Upper lobe of left lung (tissue), 6 donors: ENCODE data around the gene EPB41L3. TPM values are rescaled to one million over a fixed set of nuclear protein-coding genes. Genes with fewer than 3 reads are reported as not detected.
"Not testable (repeated sequence)": the region's sequence is repeated elsewhere in the genome, so short reads cannot be mapped to it uniquely, and the experiment has no call there.

Experiments
- ATAC-seq, 2 donors: fragments of 200-7000 bp; cut with Tn5 transposase; one replicate each; pipeline ENCODE4 v1.9.1; 2022; ENCODE audit warnings: mild to moderate bottlenecking in 2 of 2, moderate library complexity in 2 of 2; ENCODE audit not compliant: low FRiP score in 2 of 2
- DNase-seq, 2 donors: peaks; one replicate each; pipeline ENCODE4 v3.0.0-alpha.2; 2019 to 2020
- H3K27ac ChIP-seq, 4 donors: fragments of 200-600 bp; sonication (generic); one replicate each; pipeline ENCODE4 v1.5.1; 2016 to 2019
- H3K27me3 ChIP-seq, 4 donors: fragments of 200-600 bp; sonication (generic); one replicate each; pipeline ENCODE4 v1.5.1; 2017 to 2019
- H3K36me3 ChIP-seq, 4 donors: fragments of 200-600 bp; sonication (generic); one replicate each; pipeline ENCODE4 v1.5.1; 2016 to 2019
- H3K4me1 ChIP-seq, 4 donors: fragments of 200-600 bp; sonication (generic); one replicate each; pipeline ENCODE4 v1.5.1; 2018 to 2019
- H3K4me3 ChIP-seq, 4 donors: fragments of 200-600 bp; sonication (generic); one replicate each; pipeline ENCODE4 v1.5.1; 2017 to 2019; ENCODE audit warnings: mild to moderate bottlenecking in 2 of 4, moderate library complexity in 1 of 4
- H3K9me3 ChIP-seq, 4 donors: fragments of 200-600 bp; sonication (generic); one replicate each; pipeline ENCODE4 v1.5.1; 2018 to 2019
- EP300 ChIP-seq, 4 donors: sonication (generic); formaldehyde crosslinking; IDR thresholded peaks; one replicate each; pipeline ENCODE4 v1.5.1; 2017; ENCODE audit warnings: antibody characterized with exemption in 4 of 4, control low read depth in 2 of 4
- POLR2A ChIP-seq, 4 donors: fragments of 450-650 bp; IDR thresholded peaks; one replicate each; pipeline ENCODE4 v1.5.1; 2016 to 2017; ENCODE audit warnings: antibody characterized with exemption in 4 of 4, mild to moderate bottlenecking in 2 of 4
- POLR2AphosphoS5 ChIP-seq, 2 donors: sonication (generic); formaldehyde crosslinking; IDR thresholded peaks; one replicate each; pipeline ENCODE4 v1.5.1; 2017; ENCODE audit warnings: antibody characterized with exemption in 2 of 2
- WGBS, 2 donors: methylation state at CpG; one replicate each; pipeline ENCODE4 v1.1.5; 2017 to 2018; 5-methylcytosine and 5-hydroxymethylcytosine counted together
- total RNA-seq, 6 donors: library from RNA; depleted of rRNA in 4 of 6; stranded (reverse); fragments of >200 nt in 4 of 6; gene quantifications; one replicate each; pipeline versions ENCODE4 v1.1.0 to v1.2.1, GENCODE V29; 2016 to 2021
- TF ChIP-seq, protein P1 (sequence below), 6 experiments: fragments of 450-650 bp in 4 of 6; fragments of 200-600 bp in 2 of 6; sonication (generic) in 2 of 6; IDR thresholded peaks; one replicate each; pipeline ENCODE4 v1.5.1; 2016 to 2019; ENCODE audit warnings: antibody characterized with exemption in 6 of 6
- donor health status: DM: no; HTN: no; CAD: no; lungs with moderate emphysema.
- donor health status: DM: no; HTN: yes; CAD: no; lungs with severe emphysema.

The EPB41L3 gene
- total RNA-seq, 6 donors from 2014 or later = 56.4 to 268 (median 85.7) TPM

DNA sequence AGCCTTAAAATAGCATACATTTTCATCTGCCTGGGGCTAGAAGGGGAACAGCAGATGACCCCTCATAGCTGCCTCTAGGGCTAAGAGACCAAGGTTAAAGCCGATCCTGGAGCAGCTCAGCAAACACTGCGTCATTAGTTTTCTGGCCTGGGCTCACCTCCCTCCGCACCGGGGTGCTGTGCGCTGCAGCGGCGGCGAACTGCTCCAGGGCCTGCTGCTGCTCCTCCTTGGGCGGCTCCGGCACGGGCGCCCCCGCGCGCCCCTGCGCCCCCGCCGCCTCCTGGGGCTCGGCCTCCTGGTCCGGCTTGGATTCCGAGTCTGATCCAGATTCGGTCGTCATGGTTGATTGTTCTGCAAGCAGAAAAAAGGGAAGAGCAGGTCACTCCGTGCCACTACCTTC, 55.0 kb downstream of the EPB41L3 start:
- 59 to 66% methylated on average over 24 of the region's 24 CpGs for WGBS, 2 donors

DNA sequence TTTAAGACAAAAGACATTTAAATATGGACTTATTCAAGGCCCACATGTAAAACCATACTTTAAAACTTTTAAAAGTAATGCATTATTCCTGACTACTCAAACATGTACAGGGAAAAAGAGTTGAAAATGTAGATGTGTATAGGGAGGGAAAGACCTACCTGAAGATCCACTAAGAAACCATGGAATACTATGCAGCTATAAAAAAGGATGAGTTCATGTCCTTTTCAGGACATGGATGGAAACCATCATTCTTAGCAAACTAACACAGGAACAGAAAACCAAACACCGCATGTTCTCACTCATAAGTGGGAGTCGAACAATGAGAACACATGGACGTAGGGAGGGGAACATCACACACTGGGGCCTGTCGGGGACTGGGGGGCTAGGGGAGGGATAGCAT, 55.8 kb downstream of the EPB41L3 start:
- not testable (repeated sequence) for H3K27me3 ChIP-seq, H3K36me3 ChIP-seq, H3K9me3 ChIP-seq, ATAC-seq, H3K4me3 ChIP-seq, H3K4me1 ChIP-seq, H3K27ac ChIP-seq, DNase-seq
- WGBS, 2 donors = 94 to 98% methylated on average over 4 of the region's 4 CpGs

More for the DNA sequence above, 55.0 kb downstream of the EPB41L3 start:
- peak in 1 of 2 donors; percentile 74 for ATAC-seq
- no peaks in the 10 kb centered on the region for H3K9me3 ChIP-seq
- DNase-seq = peak in 1 of 2 donors; percentile 77
- H3K27ac ChIP-seq = no peak overlapping the region
- H3K4me1 ChIP-seq = no peaks in the 10 kb centered on the region
- no peaks in the 10 kb centered on the region for H3K27me3 ChIP-seq
- no peaks in the 10 kb centered on the region for H3K36me3 ChIP-seq
- no peak overlapping the region for H3K4me3 ChIP-seq
- TF ChIP-seq POLR2A (IDR thresholded peaks at IDR 0.05) = no peak
- no peak for TF ChIP-seq EP300 (IDR thresholded peaks at IDR 0.05)
- TF ChIP-seq, protein P1, sequence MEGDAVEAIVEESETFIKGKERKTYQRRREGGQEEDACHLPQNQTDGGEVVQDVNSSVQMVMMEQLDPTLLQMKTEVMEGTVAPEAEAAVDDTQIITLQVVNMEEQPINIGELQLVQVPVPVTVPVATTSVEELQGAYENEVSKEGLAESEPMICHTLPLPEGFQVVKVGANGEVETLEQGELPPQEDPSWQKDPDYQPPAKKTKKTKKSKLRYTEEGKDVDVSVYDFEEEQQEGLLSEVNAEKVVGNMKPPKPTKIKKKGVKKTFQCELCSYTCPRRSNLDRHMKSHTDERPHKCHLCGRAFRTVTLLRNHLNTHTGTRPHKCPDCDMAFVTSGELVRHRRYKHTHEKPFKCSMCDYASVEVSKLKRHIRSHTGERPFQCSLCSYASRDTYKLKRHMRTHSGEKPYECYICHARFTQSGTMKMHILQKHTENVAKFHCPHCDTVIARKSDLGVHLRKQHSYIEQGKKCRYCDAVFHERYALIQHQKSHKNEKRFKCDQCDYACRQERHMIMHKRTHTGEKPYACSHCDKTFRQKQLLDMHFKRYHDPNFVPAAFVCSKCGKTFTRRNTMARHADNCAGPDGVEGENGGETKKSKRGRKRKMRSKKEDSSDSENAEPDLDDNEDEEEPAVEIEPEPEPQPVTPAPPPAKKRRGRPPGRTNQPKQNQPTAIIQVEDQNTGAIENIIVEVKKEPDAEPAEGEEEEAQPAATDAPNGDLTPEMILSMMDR (IDR thresholded peaks at IDR 0.05) = no peak

DNA sequence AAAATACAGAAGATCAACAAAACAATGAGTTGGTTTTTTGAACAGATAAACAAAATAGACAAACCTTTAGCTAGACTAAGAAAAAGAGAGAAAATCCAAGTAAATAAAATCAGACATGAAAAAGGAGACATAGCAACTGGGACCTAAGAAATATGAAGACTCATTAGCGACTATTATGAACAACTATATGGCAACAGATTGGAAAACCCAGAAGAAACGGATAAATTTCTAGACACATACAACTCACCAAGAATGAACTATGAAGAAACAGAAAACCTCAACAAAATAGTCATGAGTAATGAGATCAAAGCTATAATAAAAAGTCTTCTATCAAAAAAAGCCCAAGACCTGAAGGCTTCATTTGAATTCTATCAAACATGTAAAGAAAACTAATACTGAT, 59.3 kb downstream of the EPB41L3 start:
- WGBS, 2 donors = 90 to 94% methylated on average over 2 of the region's 2 CpGs

DNA sequence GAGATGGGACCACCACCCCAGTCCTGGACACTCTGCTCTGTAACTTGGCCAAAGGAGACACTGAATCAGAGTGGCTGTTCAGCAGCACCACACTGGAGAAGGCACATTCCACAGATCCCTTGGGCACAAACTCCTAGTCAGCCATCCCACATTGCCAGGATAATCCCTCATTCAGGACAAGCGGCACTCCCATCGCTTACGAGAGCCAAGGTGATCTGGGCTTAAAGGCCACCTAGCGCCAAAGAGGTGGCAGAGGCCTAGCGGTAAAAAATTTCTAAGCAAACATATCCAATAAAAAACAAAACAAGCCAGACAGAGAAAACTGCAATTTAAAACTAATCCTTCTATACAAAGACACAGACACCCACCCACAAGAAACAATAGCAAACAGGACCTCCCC, 62.2 kb downstream of the EPB41L3 start:
- Histone ChIP-seq H3K4me3 (no peak overlapping the region), H3K27ac (no peak overlapping the region), H3K9me3 (no peaks in the 10 kb centered on the region), H3K36me3 (no peaks in the 10 kb centered on the region), H3K27me3 (no peaks in the 10 kb centered on the region), H3K4me1 (no peaks in the 10 kb centered on the region)
- DNase-seq = no peak
- no peak for ATAC-seq
- 97 to 100% methylated on average over 5 of the region's 5 CpGs for WGBS, 2 donors
- TF ChIP-seq, protein P1 (IDR thresholded peaks at IDR 0.05) = no peak
- TF ChIP-seq POLR2A (IDR thresholded peaks at IDR 0.05) (no peak), POLR2AphosphoS5 (IDR thresholded peaks at IDR 0.05) (no peak), EP300 (IDR thresholded peaks at IDR 0.05) (no peak)

More for the DNA sequence above, 59.3 kb downstream of the EPB41L3 start:
- no peak overlapping the region for H3K4me3 ChIP-seq
- no peaks in the 10 kb centered on the region for H3K9me3 ChIP-seq
- no peak for DNase-seq
- no peak overlapping the region for H3K27ac ChIP-seq
- no peaks in the 10 kb centered on the region for H3K4me1 ChIP-seq
- TF ChIP-seq POLR2AphosphoS5 (IDR thresholded peaks at IDR 0.05) (no peak), EP300 (IDR thresholded peaks at IDR 0.05) (no peak), POLR2A (IDR thresholded peaks at IDR 0.05) (no peak)
- TF ChIP-seq, protein P1 (IDR thresholded peaks at IDR 0.05) = no peak
- no peak for ATAC-seq
- H3K27me3 ChIP-seq = no peaks in the 10 kb centered on the region
- no peaks in the 10 kb centered on the region for H3K36me3 ChIP-seq

DNA sequence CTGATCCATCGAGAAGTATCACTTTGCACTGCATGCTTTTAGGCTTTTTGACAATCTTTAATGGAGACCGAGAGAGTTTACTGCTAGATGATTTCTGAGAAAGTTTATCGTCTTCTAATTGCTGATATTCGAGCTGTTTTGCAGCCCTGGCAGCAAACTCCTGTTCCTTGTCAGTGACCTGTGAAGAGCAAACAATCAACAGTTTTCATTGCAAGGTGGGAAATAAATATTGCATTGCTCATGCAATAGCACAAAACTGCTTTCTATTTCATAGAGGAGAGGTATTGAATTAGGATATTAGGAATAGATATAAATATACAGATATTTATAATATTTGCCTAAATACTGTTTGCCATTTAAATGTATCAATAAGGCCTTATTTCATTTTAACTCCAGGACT, 65.5 kb downstream of the EPB41L3 start:
- Histone ChIP-seq H3K27ac (no peak overlapping the region), H3K9me3 (no peaks in the 10 kb centered on the region), H3K4me1 (no peaks in the 10 kb centered on the region), H3K36me3 (no peaks in the 10 kb centered on the region), H3K4me3 (no peak overlapping the region), H3K27me3 (no peaks in the 10 kb centered on the region)
- ATAC-seq (no peak), DNase-seq (no peak)
- TF ChIP-seq, protein P1 (IDR thresholded peaks at IDR 0.05) = no peak
- no peak for TF ChIP-seq POLR2A (IDR thresholded peaks at IDR 0.05)
- no peak for TF ChIP-seq POLR2AphosphoS5 (IDR thresholded peaks at IDR 0.05)
- no peak for TF ChIP-seq EP300 (IDR thresholded peaks at IDR 0.05)
- WGBS, 2 donors = 77 to 84% methylated on average over 4 of the region's 4 CpGs
